ENCODE measurements around the gene VPS37C.
"Not testable (repeated sequence)": the region's sequence is repeated elsewhere in the genome, so short reads cannot be mapped to it uniquely, and the experiment has no call there.

Gene VPS37C

DNA sequence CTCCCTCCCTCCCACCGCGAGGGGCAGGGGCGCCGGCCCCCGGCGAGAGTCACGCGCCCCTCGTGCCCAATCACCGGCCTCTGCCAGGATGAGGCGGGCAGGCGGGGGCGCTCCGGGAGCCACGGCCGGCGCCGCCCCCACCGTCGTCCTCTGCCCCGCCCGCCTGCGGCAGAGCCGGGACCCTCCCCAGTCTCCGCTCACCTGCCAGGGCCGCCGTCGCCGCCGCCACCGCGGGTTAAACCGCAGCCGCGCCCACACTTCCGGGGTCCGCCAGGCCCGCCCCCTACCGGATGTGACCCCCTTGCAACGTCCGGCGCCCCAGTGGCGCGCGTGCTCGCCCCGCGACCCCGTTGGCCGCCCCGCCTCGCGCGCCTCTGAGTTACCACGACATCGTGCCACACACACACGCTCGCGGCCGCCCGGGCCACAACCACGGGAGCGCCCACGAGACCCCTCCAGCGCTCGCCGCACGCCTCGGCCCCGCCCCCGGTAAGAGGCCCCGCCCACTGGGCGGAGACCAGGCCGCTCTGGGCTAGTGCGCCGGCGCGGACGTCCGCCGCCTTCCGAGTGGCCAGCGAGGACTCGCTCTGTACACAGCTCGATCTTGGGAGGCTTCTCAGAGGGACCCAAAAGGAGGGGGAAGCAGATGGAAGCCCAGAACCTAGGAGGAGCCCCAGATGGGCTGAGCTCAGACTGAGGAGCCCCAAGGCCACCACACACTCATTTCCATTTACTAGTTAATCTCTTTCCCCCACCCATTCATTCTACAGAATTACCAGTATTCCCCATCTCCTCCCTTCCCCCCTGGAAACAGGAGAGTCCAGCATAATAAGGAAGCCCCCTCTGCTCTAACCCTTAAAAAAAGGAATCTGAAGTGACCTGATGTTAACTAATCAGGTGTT lies at the start of gene VPS37C:
TSS of gene VPS37C (minus strand) at position 237 of the 902 bp plus-strand sequence. CDS start 22,597 bp downstream, outside the sequence.
- DNase-seq: peak; percentile 89

DNA sequence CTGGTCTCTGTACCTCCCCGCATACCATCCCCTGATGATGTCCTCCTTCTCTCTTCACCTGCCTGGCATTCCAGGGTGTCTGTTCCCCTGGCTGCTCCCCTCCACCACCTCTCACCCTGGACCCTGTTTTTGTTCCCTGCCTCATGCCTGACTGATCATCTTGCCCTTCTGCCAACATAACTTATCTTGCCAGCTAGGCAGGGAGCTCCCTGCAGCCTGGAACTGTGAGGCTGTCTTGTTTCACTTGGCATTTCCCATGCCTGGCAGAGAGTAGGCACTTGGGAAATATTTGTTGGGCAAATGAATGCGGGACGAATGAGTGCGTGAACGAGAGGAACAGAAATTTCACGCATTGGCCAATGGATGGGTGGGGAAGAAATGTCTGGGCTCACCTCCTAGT lies 49.4 kb upstream of the VPS37C start:
- DNase-seq: not testable (repeated sequence)

DNA sequence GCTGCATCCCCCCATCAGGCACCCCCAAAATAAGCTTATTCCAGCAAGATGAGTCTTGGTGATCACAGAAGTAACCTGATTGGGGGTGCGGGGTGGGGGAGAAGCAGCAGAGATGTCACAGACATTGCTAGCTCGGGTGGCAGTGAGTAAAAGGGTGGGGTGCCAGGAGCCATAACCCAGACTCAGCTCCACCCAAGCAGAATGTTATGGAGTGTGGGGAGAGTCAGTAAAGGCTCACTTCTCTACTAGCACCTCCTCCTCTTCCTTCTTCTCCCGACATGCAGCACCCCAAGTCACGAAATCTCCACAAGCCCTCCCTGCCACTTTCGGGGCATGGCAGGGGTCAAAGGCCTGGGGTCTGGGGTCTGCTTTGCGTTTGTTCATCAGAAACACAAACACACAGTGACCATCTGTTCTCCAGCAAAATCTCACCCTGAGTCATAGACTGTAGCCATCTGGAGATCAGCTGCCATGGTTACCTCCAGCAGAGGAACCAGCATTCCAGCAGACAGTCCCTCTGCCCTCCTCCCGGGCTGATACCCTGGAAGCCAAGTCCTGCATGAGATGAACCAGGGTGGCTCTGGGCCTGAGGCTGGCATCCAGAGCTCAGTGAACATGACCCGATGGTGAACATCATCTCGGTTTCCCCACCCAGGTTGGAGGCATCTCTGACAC lies 46.5 kb upstream of the VPS37C start:
- DNase-seq: not testable (repeated sequence)

DNA sequence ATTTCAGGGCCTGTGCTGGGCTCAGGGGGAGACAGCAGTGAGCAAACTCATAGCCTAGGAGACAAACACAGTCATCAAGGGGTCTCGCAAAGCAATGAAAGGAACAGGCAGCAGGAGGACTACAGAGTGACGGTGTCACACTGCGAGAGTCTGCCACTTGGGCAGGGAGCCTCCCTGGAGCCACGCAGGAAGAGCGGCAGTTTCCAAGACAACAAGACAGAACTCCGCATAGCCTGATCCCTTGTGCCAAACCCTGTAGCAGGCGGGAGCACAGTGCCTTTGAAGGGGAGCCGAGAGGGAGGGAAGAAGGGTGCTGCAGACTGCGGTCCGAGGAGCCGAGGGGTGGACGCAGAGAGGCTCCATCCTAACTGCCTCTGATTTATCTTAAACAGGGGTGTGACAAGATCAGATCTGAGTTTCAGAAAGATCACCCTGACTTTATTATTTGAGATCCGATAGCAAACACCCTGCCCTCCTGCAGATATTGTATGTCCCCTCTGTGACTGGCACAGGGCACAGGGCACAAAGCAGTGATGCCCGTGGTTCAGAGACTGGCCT lies 43.4 kb upstream of the VPS37C start:
- DNase-seq: not testable (repeated sequence)

DNA sequence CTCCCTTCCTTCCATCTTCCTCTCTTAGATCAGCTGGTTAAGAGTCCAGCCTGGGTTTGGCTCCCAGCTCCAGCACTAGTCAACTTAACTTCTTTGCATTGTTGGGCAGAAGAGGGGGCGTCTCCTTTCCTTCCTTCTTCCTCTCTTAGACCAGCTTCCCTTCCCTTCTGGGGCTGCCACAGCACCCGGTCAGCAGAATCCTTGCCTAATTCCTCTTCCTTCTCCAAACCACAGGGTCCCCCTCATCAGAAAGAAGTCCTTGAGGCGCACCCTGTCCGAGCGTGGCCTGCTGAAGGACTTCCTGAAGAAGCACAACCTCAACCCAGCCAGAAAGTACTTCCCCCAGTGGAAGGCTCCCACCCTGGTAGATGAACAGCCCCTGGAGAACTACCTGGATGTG lies 42.6 kb upstream of the VPS37C start:
- not testable (repeated sequence) for DNase-seq

DNA sequence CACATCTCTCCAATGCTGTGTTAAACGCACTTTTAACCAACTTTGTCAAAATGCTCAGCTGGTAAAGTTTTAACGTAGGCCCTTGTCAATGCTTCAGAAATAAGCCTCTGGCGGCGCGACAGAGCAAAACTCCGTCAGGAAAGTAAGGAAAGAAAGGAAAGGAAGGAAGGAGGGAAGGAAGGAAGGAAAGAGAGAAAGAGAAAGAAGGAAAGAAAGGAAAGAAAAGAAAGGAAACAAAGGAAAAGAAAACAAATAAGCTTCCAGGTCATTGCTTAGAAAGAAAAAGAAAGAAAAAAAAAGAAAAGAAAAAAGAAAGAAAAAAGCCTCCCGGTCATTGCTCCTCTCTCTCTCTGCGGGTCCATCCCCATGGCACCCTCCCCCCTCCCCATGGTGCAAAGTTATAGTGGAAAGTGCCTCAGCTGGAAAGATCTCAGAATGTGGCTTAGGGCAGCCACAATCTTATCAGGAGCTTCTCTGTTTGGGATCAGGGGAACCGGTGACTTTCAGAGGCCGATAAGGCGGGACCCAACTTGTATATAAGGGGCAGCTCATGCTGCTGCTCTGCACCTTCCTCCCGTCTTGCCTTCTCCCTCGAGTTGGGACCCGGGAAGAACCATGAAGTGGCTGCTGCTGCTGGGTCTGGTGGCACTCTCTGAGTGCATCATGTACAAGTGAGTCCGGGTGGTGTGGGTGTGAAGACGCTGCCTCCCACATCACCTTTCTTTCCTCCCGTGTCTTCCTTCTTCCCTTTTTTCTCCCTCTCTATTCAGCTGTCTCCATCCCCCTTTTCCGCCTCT lies 41.9 kb upstream of the VPS37C start, which contains the start of gene PGA3:
TSS of gene PGA3 (plus strand) at position 566 of the 797 bp plus-strand sequence. CDS start at position 616, 50 bp downstream.
- DNase-seq: not testable (repeated sequence)

DNA sequence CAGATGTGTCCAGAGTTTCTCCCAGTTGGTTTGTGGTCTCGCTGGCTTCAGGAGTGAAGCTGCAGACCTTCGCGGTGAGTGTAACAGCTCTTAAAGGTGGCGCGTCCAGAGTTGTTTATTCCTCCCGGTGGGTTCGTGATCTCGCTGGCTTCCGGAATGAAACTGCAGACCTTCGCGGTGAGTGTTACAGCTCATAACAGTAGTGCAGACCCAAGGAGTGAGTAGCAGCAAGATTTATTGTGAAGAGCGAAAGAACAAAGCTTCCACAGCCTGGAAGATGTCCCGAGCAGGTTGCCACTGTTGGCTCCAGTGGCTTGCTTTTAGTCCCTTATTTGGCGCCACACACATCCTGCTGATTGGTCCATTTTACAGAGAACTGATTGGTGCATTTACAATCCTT lies 40.2 kb upstream of the VPS37C start:
- DNase-seq: no peak

DNA sequence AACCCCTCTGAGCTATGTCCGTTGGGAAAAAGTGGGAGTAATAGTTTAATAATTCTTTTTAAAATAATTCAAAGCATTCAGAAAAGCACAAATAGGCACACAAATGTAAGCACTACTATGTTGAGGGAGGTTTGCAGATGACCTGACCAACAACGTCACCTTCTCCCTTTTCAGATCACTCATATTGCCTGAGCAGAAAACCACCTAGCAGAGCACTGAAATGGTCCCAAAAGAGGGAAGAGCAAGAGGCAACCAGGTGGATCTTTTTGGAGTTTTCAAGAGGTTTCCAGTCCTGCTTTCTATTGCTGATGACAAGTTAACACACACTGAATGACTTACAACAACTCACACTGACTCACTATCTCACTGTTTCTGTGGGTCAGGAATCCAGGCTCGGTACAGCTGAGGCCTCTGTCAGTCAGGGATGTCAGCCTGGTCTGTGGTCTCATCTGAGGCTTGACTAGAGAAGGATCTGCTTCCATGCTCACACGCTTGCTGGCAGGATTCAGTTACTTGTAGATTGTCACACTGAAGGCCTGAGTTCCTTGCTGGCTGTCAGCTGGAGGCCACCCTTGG lies 37.8 kb upstream of the VPS37C start:
- no peak for DNase-seq

DNA sequence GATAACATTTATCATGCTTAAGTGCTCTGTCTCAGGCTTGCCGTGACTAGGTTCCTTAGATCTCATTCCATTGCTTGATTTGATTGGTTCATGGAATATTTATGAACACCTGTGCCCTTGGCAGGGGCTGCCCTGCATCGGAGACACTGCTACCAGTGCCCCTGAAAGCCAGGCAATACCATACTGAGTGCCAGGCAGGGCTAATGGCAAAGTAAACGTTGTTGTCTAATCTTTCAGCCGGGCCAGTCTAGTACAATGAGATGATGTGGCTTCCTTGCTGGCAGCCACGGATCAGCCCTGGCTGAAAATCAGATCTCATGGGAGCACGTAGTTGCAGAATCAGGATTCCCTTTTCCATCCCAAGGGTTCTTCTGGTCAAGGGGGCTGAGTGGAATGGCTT lies 37.1 kb upstream of the VPS37C start:
- no peak for DNase-seq

DNA sequence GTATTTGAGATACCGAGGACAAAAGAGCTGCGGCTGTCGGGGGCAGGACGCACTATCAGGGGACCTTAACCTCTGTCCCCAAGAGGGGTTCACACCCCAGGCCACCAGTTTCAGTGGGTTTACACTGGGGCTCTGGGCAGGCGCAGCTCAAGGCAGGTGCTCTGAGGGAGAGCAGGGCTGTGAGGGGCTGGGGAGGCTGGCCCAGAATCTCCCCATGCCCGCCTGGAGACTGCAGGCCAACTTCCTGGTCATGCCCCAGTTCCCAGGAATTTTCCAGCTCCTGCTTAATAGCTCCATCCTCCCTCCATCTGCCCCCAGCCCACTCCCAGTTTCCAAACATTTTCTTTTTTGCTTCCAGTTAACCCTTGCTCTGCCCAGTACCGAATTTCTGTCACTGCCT lies 34.5 kb upstream of the VPS37C start:
- DNase-seq: no peak

DNA sequence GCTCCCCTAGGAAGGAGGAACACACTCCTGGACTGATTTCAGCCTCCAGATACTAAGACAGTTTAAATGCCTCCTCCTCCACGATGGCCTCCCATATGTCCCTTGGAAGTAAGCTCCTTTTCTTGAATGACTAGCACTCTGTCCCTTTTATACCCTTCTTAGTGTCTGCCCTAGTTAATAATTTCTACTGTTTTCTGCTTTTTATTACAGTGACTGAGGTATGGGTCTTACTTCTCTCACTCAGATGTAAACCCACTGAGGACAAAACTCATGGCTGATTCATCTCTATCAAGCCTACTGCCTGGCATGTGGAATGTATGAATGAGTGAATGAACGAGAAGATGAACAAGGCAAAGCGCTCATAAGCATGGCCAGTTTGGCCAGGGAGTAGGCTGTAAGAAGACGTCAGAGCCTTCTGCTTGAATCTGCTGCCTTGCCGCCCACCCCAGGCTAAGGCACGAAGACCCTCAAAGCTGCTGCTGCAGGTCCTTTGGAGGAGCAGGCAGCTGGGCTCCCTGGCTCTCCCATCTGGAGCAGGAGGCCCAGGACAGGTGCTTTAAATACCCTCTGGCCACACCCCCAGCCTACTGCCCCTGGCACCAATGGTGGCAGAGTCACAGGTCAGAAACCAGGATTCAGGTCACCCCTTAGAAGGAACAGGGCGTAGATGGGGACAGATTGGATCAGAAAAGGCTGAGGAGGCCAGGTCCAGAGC lies 33.9 kb upstream of the VPS37C start:
- DNase-seq: no peak

DNA sequence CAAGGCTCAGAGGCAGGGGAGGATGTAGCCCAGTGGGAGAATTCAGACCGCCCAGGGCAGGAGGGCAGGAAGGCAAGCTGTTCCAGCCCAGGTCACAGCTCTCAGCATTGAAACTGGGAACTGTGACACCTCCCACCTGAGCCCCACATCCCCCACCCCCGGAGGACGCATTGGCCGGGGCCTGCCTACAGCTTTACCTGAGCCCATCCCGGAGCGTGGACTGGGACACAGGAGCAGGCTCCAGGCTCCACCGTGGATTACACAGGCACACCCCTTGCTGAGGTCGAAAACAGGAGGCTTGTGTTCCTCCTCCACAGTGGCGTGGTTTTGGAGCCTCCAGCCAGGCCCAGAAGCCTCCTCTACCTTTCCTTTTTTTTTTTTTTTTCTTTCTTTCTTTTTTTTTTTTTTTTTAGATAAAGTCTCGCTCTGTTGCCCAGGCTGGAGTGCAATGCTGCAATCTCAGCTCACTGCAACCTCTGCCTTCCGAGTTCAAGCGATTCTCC lies 33.0 kb upstream of the VPS37C start:
- DNase-seq: no peak

DNA sequence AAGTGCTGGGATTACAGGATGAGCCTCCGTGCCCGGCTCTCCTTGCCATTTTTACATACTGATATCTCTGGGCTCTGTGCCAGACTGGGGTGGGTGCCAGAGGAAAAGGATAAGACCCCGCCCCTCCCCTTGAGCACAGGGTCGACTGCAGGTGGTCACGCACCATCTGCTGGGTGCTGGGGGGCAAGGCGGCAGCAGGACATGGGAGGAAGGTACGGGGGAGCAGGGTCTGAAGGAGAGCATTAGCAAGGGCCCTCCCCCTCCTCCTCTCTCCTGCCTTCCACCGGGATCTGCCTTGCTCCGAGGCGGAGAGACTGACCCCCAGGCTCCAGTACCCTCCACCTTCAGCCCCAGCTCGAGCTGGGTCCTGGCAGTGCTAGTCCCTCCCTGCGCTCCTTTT lies 32.4 kb upstream of the VPS37C start:
- no peak for DNase-seq

DNA sequence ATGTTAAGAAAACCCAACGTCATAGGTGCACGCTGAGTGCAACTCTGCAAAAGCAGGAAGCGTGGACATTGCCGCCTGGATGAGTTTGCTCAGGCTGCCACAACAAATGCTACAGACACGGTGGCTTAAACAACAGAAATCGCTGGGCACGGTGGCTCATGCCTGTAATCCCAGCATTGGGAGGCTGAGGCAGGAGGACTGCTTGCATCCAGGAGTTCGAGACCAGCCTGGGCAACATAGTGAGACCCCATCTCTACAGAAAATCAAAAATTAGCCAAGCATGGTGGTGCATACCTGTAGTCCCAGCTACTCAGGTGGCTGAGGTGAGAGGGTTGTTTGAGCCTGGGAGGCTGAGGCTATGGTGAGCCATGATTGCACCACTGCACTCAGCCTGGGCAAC lies 28.7 kb upstream of the VPS37C start:
- no peak for DNase-seq

DNA sequence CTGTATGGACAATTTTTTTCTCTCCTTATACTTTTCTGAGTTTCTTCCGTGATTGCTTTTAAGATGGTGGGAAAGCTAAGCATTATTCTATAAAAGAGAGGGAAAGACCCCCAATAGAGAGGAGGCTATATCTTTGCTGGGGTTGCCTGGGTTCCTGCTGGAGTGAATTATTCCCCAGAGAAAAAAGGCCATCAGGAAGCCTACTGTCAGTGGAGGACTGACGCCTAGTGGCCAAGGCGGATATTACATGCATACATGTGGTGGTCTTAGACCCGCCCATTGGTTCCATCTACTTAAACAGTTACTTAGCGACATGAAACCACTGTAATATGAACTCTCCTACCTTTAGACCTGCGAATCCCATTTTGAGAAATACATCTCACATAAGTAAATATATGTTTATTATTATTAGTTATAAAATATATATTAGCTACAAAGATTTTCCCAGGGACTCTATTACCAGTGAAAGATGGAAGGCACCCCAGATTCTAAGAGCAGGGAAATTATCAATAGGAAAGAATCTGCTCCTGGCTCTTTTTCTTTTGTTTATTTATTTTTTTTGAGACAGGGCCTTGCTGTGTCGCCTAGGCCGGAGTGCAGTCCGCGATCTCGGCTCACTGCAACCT lies 26.4 kb upstream of the VPS37C start:
- peak; percentile 68 for DNase-seq

DNA sequence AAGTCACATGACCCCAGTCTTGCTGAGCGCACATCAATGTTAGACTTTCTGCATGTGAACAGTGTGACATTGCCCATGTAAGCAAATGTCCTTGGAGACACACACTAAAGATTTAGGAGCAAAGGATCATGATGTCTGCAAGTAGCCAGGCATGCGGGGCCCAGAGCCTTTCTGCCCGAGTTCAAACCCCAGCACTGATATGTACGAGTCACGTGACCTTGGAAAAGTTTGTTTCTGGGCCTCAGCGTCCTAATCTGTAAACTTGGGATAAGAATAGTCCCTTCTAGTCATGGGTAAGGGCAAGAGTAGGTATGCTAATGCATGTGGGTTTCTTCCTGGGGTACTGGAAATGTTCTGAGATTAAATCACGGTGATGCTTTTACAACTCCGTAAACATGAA lies 25.3 kb upstream of the VPS37C start:
- DNase-seq: no peak

DNA sequence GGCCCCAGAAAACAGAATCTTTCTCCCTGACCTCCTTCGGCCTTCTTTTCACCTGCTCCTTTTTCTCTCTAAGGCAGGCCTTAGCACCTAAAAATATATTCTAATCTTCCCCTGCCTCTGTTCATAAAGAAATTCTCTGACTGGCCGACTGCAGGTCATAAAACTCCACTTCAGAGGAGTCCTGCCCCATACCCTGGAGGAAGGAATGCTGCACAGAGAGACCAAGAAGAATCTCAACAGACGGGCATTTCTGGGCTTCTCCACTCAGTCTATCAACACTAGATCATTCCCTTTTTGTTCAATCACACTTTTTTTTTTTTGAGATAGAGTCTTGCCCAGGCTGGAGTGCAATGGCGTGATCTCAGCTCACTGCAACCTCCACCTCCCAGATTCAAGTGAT lies 22.4 kb upstream of the VPS37C start:
- no peak for DNase-seq

DNA sequence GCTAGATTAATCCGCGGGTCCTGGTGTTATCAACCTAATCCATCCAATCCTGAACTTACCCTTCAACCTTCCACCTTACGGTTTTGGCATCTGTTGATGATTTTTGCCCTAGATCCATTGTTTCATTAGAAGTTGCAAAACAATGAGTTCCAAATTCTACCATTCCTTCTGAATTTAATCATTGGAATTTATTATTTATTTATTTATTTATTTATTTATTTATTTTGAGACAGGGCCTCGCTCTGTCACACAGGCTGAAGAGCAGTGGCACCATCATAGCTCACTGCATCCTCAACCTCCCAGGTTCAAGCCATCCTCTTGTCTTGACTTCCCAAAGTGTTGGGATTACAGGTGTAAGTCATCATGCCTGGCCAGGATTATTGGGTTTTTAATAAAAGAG lies 20.3 kb upstream of the VPS37C start:
- no peak for DNase-seq

DNA sequence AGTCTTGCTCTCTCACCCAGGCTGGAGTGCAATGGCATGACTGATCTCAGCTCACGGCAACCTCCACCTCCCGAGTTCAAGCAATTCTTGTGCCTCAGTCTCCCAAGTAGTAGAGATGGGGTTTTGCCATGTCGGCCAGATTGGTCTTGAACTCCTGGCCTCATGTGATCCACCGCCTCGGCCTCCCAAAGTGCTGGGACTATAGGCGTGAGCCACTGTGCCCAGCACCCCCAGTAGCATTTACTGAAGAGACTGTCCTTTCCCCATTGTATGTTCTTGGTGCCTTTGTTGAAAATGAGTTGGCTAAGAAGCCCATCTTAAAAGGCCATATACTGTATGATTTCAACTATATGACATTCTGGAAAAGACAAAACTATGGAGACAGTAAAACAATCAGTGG lies 19.0 kb upstream of the VPS37C start:
- not testable (repeated sequence) for DNase-seq

DNA sequence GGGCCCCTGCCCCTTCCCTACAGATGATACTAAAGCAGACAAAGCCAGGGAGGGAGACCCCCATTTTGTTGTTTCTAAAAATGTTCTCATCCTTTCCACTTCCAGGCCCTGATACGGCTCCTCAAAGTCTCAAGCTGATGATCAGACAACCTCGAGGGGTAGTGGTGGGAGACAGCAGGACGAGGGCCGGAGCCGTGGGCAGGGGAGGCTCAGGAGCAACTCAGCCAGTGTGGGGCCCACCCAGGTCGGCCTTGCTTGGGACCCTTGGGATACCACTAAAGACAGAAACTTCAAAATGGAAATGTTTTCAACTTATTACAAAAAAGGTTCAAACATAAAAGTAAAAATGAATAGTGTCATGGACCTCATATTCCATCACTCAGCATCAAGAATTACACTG lies 15.2 kb upstream of the VPS37C start:
- DNase-seq: no peak

DNA sequence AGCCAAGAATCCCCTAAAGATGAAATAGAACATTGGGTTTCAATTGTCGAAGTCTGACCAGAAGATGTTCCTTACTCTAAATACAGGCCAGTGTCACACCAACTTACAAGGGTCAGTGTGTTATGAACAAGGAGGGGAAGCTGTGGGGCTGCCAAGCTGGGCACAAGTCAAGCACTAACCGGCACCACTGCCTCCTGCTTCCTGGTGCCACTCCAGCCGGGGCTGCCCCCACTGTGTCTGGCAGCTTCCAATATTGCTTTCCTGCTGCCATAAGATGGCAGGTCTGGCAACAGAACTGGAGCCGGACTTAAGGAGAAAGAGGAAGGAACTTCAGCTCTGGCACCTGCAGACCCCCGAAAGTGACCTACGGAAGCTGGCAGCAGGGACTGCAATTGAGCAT lies 13.7 kb upstream of the VPS37C start:
- DNase-seq: no peak
